GM12874 (cell line): ENCODE data around the gene SLC20A1.

Experiments used
- CTCF ChIP-seq: IDR thresholded peaks from 2 replicates; pipeline ENCODE4 v1.5.1; 2011; ENCODE audit warnings: low read depth, mild to moderate bottlenecking, control low read depth, low read length, moderate library complexity; ENCODE audit not compliant: insufficient read depth

The SLC20A1 gene

GRCh38 chr2:112692495-112692911 is 46.8 kb downstream of the SLC20A1 start:
- no peak for TF ChIP-seq CTCF

GRCh38 chr2:112692918-112693317 is 47.2 kb downstream of the SLC20A1 start:
- no peak for TF ChIP-seq CTCF

DNA sequence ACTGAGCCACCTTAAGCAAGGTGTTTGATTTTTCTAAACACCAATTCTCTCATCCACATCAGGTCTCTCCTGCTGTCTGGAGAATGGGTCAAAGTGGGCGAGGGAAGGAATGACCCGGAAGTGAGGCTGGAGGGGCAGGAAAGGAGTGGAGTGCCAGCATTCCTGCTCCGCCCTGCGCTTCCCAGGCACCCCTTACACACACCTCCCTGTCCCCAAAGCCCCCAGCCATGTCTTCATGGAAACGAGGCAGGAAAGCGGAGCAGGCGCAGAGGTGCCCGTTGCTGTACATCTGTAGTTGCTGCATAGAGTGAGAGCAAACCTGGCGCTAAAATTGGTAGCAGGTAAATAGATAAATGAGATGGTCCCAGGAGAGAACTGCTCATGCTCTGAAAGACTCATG is 47.9 kb downstream of the SLC20A1 start:
- no peak for TF ChIP-seq CTCF

DNA sequence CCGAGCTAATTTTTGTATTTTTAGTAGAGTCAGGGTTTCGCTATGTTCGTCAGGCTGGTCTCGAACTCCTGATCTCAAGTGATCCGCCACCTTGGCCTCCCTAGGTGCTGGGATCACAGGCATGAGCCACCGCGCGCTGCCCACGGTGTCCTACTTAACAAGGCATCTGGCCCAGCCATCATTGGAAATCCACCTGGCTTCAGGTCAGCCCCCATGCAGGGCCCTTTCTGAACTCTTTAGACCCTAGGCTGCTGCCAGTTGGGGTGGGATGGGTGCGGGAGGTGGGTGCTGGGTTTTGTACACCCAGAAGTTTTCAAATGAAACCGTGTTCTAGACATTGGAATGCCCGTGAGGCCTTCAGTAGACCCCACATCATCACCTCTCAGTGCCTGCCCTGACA is 48.4 kb downstream of the SLC20A1 start:
- no peak for TF ChIP-seq CTCF

DNA sequence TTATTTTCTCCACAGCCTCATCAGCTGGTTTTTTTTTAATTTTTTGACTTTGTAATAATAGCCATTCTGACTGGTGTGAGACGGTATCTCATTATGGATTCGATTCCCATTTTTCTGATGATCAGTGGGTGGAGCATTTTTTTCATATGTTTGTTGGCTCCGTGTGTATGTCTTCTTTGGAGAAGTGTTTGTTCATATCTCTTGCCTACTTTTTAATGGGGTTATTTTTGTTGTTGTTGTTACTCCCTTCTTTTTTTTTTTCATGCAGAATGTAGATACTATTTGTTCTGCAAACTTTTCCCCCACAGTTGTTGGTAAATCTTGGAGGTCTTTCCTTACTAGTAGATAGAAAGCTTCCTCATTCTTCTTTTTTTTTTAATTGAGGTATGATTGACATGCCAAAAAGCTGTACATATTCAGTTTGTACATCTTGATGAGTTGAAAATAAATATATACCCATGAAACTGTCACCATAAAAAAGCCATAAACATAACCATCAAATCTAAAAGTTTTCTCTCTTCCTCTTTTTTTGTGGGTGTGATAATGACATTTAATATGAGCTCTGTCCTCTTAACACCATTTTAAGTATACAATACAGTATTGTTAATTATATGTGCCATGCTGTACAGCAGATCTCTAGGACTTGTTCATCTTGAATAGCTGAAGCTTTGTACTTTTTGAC is 53.2 kb downstream of the SLC20A1 start:
- TF ChIP-seq CTCF = no peak

GRCh38 chr2:112699984-112700667 is 54.4 kb downstream of the SLC20A1 start:
- no peak for TF ChIP-seq CTCF

DNA sequence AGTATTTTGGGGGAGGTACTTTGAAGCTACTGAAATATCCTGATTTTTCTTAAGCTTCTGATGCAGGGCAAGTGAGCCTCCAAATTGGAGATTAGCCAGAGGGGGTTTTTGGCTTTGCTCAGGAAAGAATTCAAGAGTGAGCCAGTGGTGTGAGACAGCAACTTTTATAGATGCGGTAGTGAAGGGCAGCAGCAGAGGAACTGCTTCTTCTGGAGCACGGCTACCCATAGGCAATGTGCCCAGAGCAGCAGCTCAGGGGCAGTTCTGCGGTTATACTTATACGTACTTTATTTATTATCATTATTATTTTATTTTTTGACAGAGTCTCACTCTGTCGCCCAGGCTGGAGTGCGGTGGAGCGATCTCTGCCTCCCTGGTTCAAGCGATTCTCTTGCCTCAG is 55.3 kb downstream of the SLC20A1 start:
- no peak for TF ChIP-seq CTCF
